Stimulated activated naive CD8-positive, alpha-beta T cell treated with anti-CD3 and anti-CD28 coated beads, Interleukin-15, amount 100 ng/mL, for 72 hours (primary cell): Measurements from ENCODE around the gene TMEM14C.
"Not testable (repeated sequence)": the region's sequence is repeated elsewhere in the genome, so short reads cannot be mapped to it uniquely, and the experiment has no call there.

ENCODE experiments used
- ATAC-seq: fragments of 150-1000 bp; cut with Tn5 transposase; 2 replicates; pipeline ENCODE4 v1.10.0; 2021; ENCODE audit warnings: mild to moderate bottlenecking, moderate library complexity
- DNase-seq, 2 donors: peaks; one replicate each; pipeline ENCODE4 v3.0.0; 2021 to 2022
- H3K27ac Mint-ChIP-seq, 2 donors: one replicate each; pipeline ENCODE4 v1.8.0; 2022; ENCODE audit warnings: mild to moderate bottlenecking in 2 of 2, mixed read lengths in 2 of 2, moderate library complexity in 2 of 2
- H3K27me3 Mint-ChIP-seq: one replicate; pipeline ENCODE4 v1.8.0; 2022; ENCODE audit warnings: mixed read lengths
- H3K4me1 Mint-ChIP-seq: one replicate; pipeline ENCODE4 v1.8.0; 2022; ENCODE audit warnings: mild to moderate bottlenecking, mixed read lengths
- H3K4me3 Mint-ChIP-seq, 2 donors: one replicate each; pipeline ENCODE4 v1.8.0; 2022; ENCODE audit warnings: mild to moderate bottlenecking in 2 of 2, mixed read lengths in 2 of 2, moderate library complexity in 1 of 2
- H3K9me3 Mint-ChIP-seq, 2 donors: one replicate each; pipeline ENCODE4 v1.8.0; 2022; ENCODE audit warnings: mixed read lengths in 2 of 2

TMEM14C gene

DNA sequence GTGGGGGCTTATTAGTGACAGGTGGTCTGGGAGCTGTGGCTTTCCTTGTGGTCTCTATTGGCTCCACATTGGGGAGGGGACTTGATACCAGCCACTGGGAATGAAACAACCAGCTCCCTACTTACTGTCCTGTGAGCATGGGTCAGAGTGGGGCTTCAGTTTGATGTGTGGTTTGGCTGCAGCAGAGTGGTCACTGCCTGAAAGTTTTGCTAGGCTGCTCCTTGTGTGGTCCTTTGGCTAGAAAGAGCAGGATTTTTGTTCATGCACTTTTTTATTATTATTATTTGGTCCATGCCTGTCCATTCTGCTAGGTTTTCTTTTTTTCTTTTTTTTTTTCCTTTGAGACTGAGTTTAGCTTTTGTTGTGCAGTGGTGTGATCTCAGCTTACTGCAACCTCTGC lies 17.2 kb downstream of the TMEM14C start:
- Mint-ChIP-seq H3K4me1 (no peaks in the 10 kb centered on the region), H3K27me3 (no peaks in the 10 kb centered on the region), H3K4me3 (no peak overlapping the region), H3K9me3 (no peaks in the 10 kb centered on the region), H3K27ac (no peak overlapping the region)
- ATAC-seq, result no peak
- no peak for DNase-seq

DNA sequence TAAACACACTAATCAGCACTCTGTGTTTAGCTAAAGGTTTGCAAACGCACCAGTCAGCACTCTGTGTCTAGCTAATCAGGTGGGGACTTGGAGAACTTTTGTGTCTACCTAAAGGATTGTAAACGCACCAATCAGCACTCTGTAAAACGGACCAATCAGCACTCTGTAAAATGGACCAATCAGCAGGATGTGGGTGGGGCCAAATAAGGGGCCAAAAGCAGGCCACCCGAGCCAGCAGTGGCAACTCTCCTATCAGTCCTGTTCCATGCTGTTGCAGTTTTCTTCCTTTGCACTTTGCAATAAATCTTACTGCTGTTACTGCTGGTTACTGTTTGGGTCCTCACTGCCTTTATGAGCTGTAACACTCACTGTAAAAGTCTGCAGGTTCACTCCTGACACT lies 18.8 kb downstream of the TMEM14C start:
- DNase-seq, H3K27me3 Mint-ChIP-seq, H3K4me3 Mint-ChIP-seq, H3K4me1 Mint-ChIP-seq, ATAC-seq, H3K9me3 Mint-ChIP-seq, H3K27ac Mint-ChIP-seq: not testable (repeated sequence)

DNA sequence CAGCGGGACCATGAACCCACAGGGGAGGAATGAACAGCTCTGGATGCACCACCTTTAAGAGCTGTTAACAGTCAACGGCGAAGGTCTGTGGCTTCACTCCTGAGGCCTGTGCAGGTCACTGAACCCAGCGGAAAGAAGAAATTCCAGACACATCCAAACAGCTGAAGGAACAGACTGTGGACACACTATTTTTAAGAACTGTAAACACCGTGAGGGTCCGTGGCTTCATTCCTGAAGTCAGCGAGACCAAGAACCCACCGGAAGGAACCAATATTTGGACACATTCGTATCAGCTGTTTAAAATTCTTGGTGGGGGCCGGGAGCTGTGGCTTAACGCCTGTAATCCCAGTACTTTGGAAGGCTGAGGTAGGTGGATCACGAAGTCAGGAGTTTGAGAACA lies 19.4 kb downstream of the TMEM14C start:
- Mint-ChIP-seq H3K4me1 (peaks cover 4% of the 10 kb centered on the region), H3K4me3 (no peak overlapping the region), H3K9me3 (no peaks in the 10 kb centered on the region), H3K27me3 (no peaks in the 10 kb centered on the region), H3K27ac (no peak overlapping the region)
- DNase-seq (no peak), ATAC-seq (no peak)

GRCh38 chr6:10743515-10743914 lies 20.6 kb downstream of the TMEM14C start:
- Mint-ChIP-seq H3K4me3 (no peak overlapping the region), H3K27ac (no peak overlapping the region), H3K4me1 (peaks cover 4% of the 10 kb centered on the region), H3K9me3 (no peaks in the 10 kb centered on the region), H3K27me3 (no peaks in the 10 kb centered on the region)
- ATAC-seq, result no peak
- DNase-seq, result no peak

DNA sequence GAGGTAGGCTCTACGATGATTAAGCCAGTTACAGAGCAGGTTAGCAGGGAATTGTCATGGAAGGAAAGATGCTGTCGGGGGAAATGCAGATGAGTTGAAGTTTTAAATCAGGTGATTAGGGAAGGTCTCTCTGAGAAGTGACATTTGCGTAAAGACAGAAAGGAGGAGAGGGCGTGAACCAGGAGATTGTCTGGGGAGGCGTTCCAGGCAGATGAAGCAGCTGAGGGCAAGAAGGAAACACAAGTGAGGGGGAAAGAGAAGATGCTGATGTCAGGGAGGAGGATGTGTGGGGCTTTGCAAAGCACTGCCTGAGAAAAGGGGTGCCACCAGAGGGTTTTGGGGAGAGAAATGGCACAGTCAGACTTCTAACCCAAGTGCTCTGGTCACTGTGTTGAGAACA lies 22.2 kb downstream of the TMEM14C start:
- no peaks in the 10 kb centered on the region for H3K9me3 Mint-ChIP-seq
- ATAC-seq (no peak), DNase-seq (no peak)
- peaks cover 15% of the 10 kb centered on the region for H3K4me1 Mint-ChIP-seq
- peak overlapping the region in 1 of 2 donors; percentile 4 for H3K27ac Mint-ChIP-seq
- no peaks in the 10 kb centered on the region for H3K27me3 Mint-ChIP-seq
- no peak overlapping the region for H3K4me3 Mint-ChIP-seq

DNA sequence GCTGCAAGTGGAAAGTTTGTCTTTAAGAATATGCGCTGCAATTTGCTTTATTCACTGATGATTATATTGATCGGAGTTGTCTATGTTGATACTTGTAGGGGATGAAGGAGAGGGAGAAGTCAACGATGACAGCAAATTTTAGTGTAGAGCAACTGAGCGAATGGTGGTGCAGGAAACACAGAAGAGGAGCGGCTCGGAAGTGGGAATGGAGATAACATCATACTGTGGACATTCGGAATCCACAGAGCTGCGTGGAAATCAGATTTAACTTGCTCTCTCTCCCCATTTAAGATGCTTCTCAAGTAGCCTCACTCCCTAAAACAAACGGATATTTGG lies 24.0 kb downstream of the TMEM14C start:
- peak overlapping the region; percentile 88 to 93 for H3K4me3 Mint-ChIP-seq
- ATAC-seq, result no peak
- H3K4me1 Mint-ChIP-seq, result peaks cover 25% of the 10 kb centered on the region
- no peaks in the 10 kb centered on the region for H3K9me3 Mint-ChIP-seq
- H3K27me3 Mint-ChIP-seq, result no peaks in the 10 kb centered on the region
- no peak for DNase-seq
- peak overlapping the region; percentile 95 to 97 for H3K27ac Mint-ChIP-seq

DNA sequence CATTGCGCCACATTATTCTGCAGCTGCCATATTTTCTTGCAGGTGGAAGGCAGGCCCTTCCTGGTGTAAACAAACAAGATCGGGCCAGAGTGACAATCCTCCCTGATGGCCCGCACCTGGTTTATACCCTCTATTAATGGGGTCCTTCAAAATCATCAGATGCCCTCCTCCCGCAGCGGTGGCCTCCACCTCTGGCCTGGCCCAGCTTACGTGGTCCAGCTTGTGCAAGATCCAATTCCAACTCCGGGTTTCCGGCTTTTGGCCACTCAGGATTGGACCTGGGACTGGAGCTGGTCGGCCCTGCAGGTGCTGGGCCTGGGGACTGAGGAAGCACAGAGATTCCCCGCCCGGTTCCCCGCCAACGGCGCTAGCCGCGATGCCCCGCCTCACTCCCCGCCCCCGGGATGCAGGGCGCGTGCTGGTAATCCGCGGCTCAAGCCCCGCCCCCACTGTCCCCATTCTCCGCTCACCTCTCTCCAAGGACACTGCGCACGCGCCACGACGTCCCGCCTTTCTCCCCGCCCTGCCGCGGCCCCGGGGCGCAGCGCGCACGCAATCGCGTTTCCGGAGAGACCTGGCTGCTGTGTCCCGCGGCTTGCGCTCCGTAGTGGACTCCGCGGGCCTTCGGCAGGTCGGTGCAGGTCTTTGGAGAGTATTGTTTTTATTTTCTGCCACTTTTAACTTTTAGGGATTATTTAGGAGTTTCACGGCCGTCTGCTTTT lies 24.5 kb downstream of the TMEM14C start, which contains the start of gene TMEM14B:
TSS of gene TMEM14B (plus strand) at position 555 of the 722 bp plus-strand sequence. CDS start 1,441 bp downstream, outside the sequence.
- Mint-ChIP-seq H3K27ac (peak within 1 kb of the TSS; percentile 95 to 97), H3K27me3 (no peaks in the 10 kb centered on the region), H3K4me1 (peaks cover 25% of the 10 kb centered on the region)

DNA sequence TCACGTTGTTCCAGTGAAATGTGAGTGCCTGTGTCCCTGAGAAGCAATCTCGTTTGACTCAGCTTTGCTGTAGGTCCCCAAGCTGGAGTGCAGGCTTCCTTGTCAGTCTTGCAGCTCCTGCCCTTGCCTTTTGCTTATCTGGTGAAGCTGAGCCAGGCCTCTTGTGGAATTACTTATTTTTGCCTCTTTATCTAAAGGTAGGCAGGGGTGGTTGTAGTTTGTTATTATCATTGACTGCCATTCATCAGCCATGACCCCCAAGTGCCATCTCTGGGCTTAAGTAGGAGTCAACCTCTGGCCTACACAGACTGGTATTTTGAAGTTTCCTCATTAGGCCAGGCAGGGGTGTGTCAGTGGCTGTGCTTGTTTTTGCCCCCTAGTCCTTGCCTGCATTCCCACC lies 26.9 kb downstream of the TMEM14C start:
- Mint-ChIP-seq H3K27ac (no peak overlapping the region), H3K9me3 (no peaks in the 10 kb centered on the region), H3K4me3 (no peak overlapping the region), H3K27me3 (no peaks in the 10 kb centered on the region), H3K4me1 (peaks cover 37% of the 10 kb centered on the region)
- ATAC-seq (no peak), DNase-seq (no peak)

More for the DNA sequence above, 24.5 kb downstream of the TMEM14C start, which contains the start of gene TMEM14B:
- Mint-ChIP-seq H3K9me3 (no peaks in the 10 kb centered on the region), H3K4me3 (peak within 1 kb of the TSS; percentile 88 to 93)
- ATAC-seq (peak; percentile 95), DNase-seq (peak; percentile 99)

GRCh38 chr6:10750568-10750967 lies 27.7 kb downstream of the TMEM14C start:
- H3K4me1 Mint-ChIP-seq, result peaks cover 46% of the 10 kb centered on the region
- DNase-seq, H3K27me3 Mint-ChIP-seq, ATAC-seq, H3K4me3 Mint-ChIP-seq, H3K9me3 Mint-ChIP-seq, H3K27ac Mint-ChIP-seq: not testable (repeated sequence)

DNA sequence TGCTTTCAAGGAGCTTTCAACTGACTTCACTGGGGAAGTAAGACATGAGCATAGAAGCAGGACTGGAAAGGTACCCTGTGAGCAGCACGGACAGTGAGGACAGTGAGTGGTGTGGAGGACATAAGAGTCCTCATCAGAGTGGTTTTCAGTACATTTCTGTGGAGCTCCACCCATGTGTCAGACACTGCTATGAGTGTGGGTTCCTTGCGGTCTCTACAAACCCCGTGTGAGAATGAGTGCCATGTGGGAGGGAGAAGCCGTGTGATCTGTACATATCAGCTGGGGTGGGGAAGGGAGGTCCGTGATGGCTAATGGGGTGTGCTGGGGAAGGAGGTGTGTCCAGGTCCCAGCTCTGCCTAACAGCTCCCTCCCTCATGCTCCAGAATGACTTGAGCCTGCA lies 28.9 kb downstream of the TMEM14C start:
- not testable (repeated sequence) for H3K27ac Mint-ChIP-seq, H3K27me3 Mint-ChIP-seq, ATAC-seq, H3K4me3 Mint-ChIP-seq, DNase-seq, H3K9me3 Mint-ChIP-seq
- peaks cover 52% of the 10 kb centered on the region for H3K4me1 Mint-ChIP-seq

GRCh38 chr6:10756085-10756484 lies 33.2 kb downstream of the TMEM14C start:
- Mint-ChIP-seq H3K27ac (no peak overlapping the region), H3K4me1 (peaks cover 50% of the 10 kb centered on the region), H3K9me3 (no peaks in the 10 kb centered on the region), H3K27me3 (no peaks in the 10 kb centered on the region), H3K4me3 (no peak overlapping the region)
- ATAC-seq (no peak), DNase-seq (no peak)

DNA sequence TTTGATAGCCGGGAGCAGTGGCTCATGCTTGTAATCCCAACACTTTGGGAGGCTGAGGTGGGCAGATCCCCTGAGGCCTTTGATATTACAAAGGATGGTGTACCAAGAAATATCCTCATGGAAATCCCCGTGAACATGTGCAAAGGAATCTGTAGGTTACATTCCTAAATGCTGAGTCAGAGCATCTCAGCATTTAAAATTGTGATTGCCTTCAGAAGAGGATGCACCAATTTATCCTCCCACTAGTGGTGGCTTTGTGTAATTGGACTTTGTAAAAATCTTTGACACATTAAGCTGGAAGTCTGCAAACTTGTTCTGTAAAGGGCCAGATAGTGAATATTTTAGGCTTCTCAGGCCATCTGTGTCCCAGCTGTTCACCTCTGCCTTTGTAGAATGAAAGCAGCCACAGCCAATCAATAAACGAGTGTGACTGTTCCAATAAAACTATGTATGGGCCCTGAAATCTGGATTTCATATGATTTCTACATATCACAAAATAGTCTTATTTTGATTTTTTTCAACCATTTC lies 36.5 kb downstream of the TMEM14C start:
- Mint-ChIP-seq H3K27ac (no peak overlapping the region), H3K27me3 (no peaks in the 10 kb centered on the region), H3K4me1 (peaks cover 41% of the 10 kb centered on the region), H3K9me3 (no peaks in the 10 kb centered on the region), H3K4me3 (no peak overlapping the region)
- peak; percentile 62 for ATAC-seq
- no peak for DNase-seq

DNA sequence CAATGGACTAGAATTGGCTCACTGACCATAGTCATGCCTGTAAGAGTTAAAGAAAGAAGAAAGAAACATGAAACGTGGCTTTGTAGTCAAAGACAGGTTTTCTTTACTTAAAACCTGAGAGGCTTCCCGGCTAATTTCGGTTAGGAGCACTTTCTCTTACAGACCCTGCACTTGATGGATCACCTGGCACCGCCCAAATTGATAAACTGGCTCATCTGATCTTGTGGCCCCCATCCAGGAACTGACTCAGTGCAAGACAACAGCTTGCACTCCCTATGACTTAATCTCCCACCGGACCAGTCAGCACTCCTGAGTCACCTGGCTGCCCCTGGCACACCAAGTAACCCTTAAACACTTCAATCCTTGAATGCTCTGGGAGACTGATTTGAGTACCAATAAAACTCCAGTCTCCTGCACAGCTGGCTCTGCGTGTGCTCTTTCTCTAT lies 37.0 kb downstream of the TMEM14C start:
- ATAC-seq (no peak), DNase-seq (no peak)
- Mint-ChIP-seq H3K9me3 (no peaks in the 10 kb centered on the region), H3K27ac (peak overlapping the region in 1 of 2 donors; percentile 82), H3K4me3 (no peak overlapping the region), H3K4me1 (peaks cover 35% of the 10 kb centered on the region), H3K27me3 (no peaks in the 10 kb centered on the region)

- H3K4me3 Mint-ChIP-seq, result no peak overlapping the region
- ATAC-seq (no peak), DNase-seq (no peak)
- no peak overlapping the region for H3K27ac Mint-ChIP-seq
- no peaks in the 10 kb centered on the region for H3K9me3 Mint-ChIP-seq
- H3K27me3 Mint-ChIP-seq, result no peaks in the 10 kb centered on the region
- H3K4me1 Mint-ChIP-seq, result peaks cover 19% of the 10 kb centered on the region
These were observed 40.1 kb downstream of the TMEM14C start for GRCh38 chr6:10763006-10763405.

DNA sequence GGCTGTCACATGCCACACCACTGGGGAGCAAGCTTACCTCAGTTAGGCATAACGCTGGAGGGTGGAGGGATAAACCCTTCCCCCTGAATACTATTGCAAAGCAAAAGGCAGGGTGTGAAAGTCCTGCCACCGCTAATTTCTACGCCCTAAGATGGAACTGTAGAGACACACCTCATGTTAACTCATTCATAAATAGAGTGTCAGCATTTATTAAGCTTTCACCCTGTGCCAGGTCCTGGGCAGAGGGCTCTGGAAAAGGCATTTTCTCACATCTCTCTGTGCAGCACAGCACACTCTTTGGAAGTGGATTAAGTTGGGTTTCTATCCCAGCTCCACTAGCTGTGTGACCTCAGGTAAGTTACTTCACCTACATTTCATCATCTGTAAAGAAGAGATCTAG lies 46.5 kb downstream of the TMEM14C start:
- Mint-ChIP-seq H3K9me3 (no peaks in the 10 kb centered on the region), H3K4me1 (no peaks in the 10 kb centered on the region), H3K27ac (peak overlapping the region in 1 of 2 donors; percentile 65), H3K4me3 (no peak overlapping the region), H3K27me3 (no peaks in the 10 kb centered on the region)
- DNase-seq (no peak), ATAC-seq (no peak)

GRCh38 chr6:10771371-10771894 lies 48.6 kb downstream of the TMEM14C start:
- ATAC-seq (no peak), DNase-seq (no peak)
- Mint-ChIP-seq H3K27me3 (no peaks in the 10 kb centered on the region), H3K4me1 (peaks cover 4% of the 10 kb centered on the region), H3K9me3 (no peaks in the 10 kb centered on the region), H3K27ac (no peak overlapping the region), H3K4me3 (no peak overlapping the region)
